H9 (cell line): ENCODE results near the gene HSPA12A. TPM values are rescaled to one million over a fixed set of nuclear protein-coding genes. Genes with fewer than 3 reads are reported as not detected.
A peak's percentile ranks its signal among the peaks of the same experiment; 100 is the strongest.

Source experiments
- DNase-seq: peaks from one replicate; pipeline ENCODE4 v3.0.0-alpha.2; 2017
- H2AFZ ChIP-seq: one replicate; pipeline ENCODE4 v1.6.1; 2013; ENCODE audit warnings: mild to moderate bottlenecking, low read length, control low read depth, moderate library complexity
- H2AK5ac ChIP-seq: 2 replicates; pipeline ENCODE4 v1.6.1; 2013; ENCODE audit warnings: low read length, control low read depth, mixed read lengths; ENCODE audit not compliant: insufficient read length
- H2BK120ac ChIP-seq: one replicate; pipeline ENCODE4 v1.6.1; 2013; ENCODE audit warnings: low read depth, mild to moderate bottlenecking, low read length, control low read depth, inconsistent platforms; ENCODE audit not compliant: poor library complexity, severe bottlenecking
- H2BK12ac ChIP-seq: 2 replicates; pipeline ENCODE4 v1.6.1; 2013; ENCODE audit warnings: low read length, control low read depth, mixed read lengths, low read depth; ENCODE audit not compliant: insufficient read length
- H2BK15ac ChIP-seq: 2 replicates; pipeline ENCODE4 v1.6.1; 2013; ENCODE audit warnings: low read depth, low read length, control low read depth
- H2BK20ac ChIP-seq: one replicate; pipeline ENCODE4 v1.6.1; 2013; ENCODE audit warnings: low read depth, mild to moderate bottlenecking, low read length, control low read depth, inconsistent platforms; ENCODE audit not compliant: poor library complexity, severe bottlenecking
- H2BK5ac ChIP-seq: 2 replicates; pipeline ENCODE4 v1.6.1; 2013; ENCODE audit warnings: low read length, control low read depth, mixed read lengths; ENCODE audit not compliant: insufficient read length
- H3K14ac ChIP-seq: 2 replicates; pipeline ENCODE4 v1.6.1; 2013; ENCODE audit warnings: low read length, control low read depth; ENCODE audit not compliant: insufficient read depth
- H3K18ac ChIP-seq: 2 replicates; pipeline ENCODE4 v1.6.1; 2013; ENCODE audit warnings: low read depth, mild to moderate bottlenecking, mixed read lengths, low read length, control low read depth; ENCODE audit not compliant: insufficient read length
- H3K23ac ChIP-seq: 2 replicates; pipeline ENCODE4 v1.6.1; 2013; ENCODE audit warnings: low read length, control low read depth, mixed read lengths, low read depth; ENCODE audit not compliant: insufficient read length
- H3K23me2 ChIP-seq: 2 replicates; pipeline ENCODE4 v1.6.1; 2013; ENCODE audit warnings: low read depth, mild to moderate bottlenecking, mixed read lengths, low read length, control low read depth; ENCODE audit not compliant: insufficient read length, poor library complexity, severe bottlenecking
- H3K27ac ChIP-seq: 2 replicates; pipeline ENCODE4 v1.5.1; 2013; ENCODE audit warnings: low read length, control low read depth, mixed read lengths, low read depth; ENCODE audit not compliant: insufficient read length
- H3K27me3 ChIP-seq: 2 replicates; pipeline ENCODE4 v1.6.1; 2013; ENCODE audit warnings: low read length, control low read depth, inconsistent platforms; ENCODE audit not compliant: insufficient read depth
- H3K4ac ChIP-seq: 2 replicates; pipeline ENCODE4 v1.6.1; 2013; ENCODE audit warnings: low read depth, mild to moderate bottlenecking, control low read depth, inconsistent platforms, low read length, moderate library complexity
- H3K4me1 ChIP-seq: 2 replicates; pipeline ENCODE4 v1.6.1; 2013; ENCODE audit warnings: low read length, control low read depth, inconsistent platforms; ENCODE audit not compliant: insufficient read depth
- H3K4me2 ChIP-seq: 2 replicates; pipeline ENCODE4 v1.6.1; 2013; ENCODE audit warnings: low read length, control low read depth, mixed read lengths; ENCODE audit not compliant: insufficient read length, insufficient read depth
- H3K56ac ChIP-seq: 2 replicates; pipeline ENCODE4 v1.6.1; 2013; ENCODE audit warnings: low read depth, mild to moderate bottlenecking, mixed read lengths, low read length, control low read depth; ENCODE audit not compliant: insufficient read length
- H3K79me1 ChIP-seq: 2 replicates; pipeline ENCODE4 v1.6.1; 2013; ENCODE audit warnings: low read depth, mild to moderate bottlenecking, moderate library complexity, low read length, control low read depth, inconsistent platforms; ENCODE audit not compliant: insufficient read depth, poor library complexity, severe bottlenecking
- H3K79me2 ChIP-seq: 2 replicates; pipeline ENCODE4 v1.6.1; 2013; ENCODE audit warnings: low read length, control low read depth, inconsistent platforms; ENCODE audit not compliant: insufficient read depth
- H3K9ac ChIP-seq: 2 replicates; pipeline ENCODE4 v1.6.1; 2013; ENCODE audit warnings: low read length, control low read depth, mixed read lengths; ENCODE audit not compliant: insufficient read length; ENCODE audit errors: extremely low read depth
- H3K9me3 ChIP-seq: one replicate; pipeline ENCODE4 v1.6.1; 2013; ENCODE audit warnings: low read depth, low read length, inconsistent platforms; ENCODE audit not compliant: control insufficient read depth
- H3T11ph ChIP-seq: one replicate; pipeline ENCODE4 v1.6.1; 2013; ENCODE audit warnings: mild to moderate bottlenecking, low read length, control low read depth, inconsistent platforms
- H4K20me1 ChIP-seq: one replicate; pipeline ENCODE4 v1.6.1; 2013; ENCODE audit not compliant: control insufficient read depth, insufficient read length, insufficient read depth
- H4K5ac ChIP-seq: 2 replicates; pipeline ENCODE4 v1.6.1; 2013; ENCODE audit warnings: low read depth, mild to moderate bottlenecking, mixed read lengths, low read length, control low read depth; ENCODE audit not compliant: insufficient read length
- H4K8ac ChIP-seq: replicated peaks from 2 replicates; pipeline ENCODE4 v1.6.1; 2013; ENCODE audit warnings: low read length, control low read depth, mixed read lengths, low read depth; ENCODE audit not compliant: insufficient read length
- H4K91ac ChIP-seq: 2 replicates; pipeline ENCODE4 v1.6.1; 2013; ENCODE audit warnings: low read depth, mild to moderate bottlenecking, moderate library complexity, mixed read lengths, low read length, control low read depth; ENCODE audit not compliant: insufficient read length
- H3K27ac Mint-ChIP-seq, 3 experiments: 2 replicates in 2 of 3; 3 replicates in 1 of 3; pipeline ENCODE4 v1.8.0; 2020 to 2021; ENCODE audit warnings: mixed read lengths in 3 of 3, mild to moderate bottlenecking in 1 of 3, moderate library complexity in 1 of 3
- H3K27me3 Mint-ChIP-seq: 2 replicates; pipeline ENCODE4 v1.8.0; 2021; ENCODE audit warnings: low read depth, mild to moderate bottlenecking, moderate library complexity, mixed read lengths
- H3K36me3 Mint-ChIP-seq, 3 experiments: 2 replicates in 2 of 3; 3 replicates in 1 of 3; pipeline ENCODE4 v1.8.0; 2020 to 2021; ENCODE audit warnings: low read depth in 3 of 3, mixed read lengths in 3 of 3; ENCODE audit not compliant: insufficient read depth in 1 of 3
- H3K4me1 Mint-ChIP-seq, 2 experiments: 2 replicates each; pipeline ENCODE4 v1.8.0; 2020; ENCODE audit warnings: mixed read lengths in 2 of 2
- H3K4me3 Mint-ChIP-seq, 2 experiments: 2 replicates in 1 of 2; 3 replicates in 1 of 2; pipeline ENCODE4 v1.8.0; 2020 to 2021; ENCODE audit warnings: mild to moderate bottlenecking in 2 of 2, mixed read lengths in 2 of 2, moderate library complexity in 1 of 2
- H3K9me3 Mint-ChIP-seq, 2 experiments: 2 replicates in 1 of 2; 3 replicates in 1 of 2; pipeline ENCODE4 v1.8.0; 2020; ENCODE audit warnings: mild to moderate bottlenecking in 2 of 2, mixed read lengths in 2 of 2, moderate library complexity in 1 of 2
- CTCF ChIP-seq: fragments of 200-600 bp; sonication (generic); conservative IDR thresholded peaks from 3 replicates; pipeline ENCODE4 v1.8.0; 2021; ENCODE audit warnings: antibody characterized with exemption, mild to moderate bottlenecking
- WGBS: extraction: QIAGEN DNeasy Blood & Tissue Kit; methylation state at CpG from one replicate; pipeline ENCODE4 v1.1.7; 2013; ENCODE audit warnings: missing lambda C conversion rate, low lambda C conversion rate, mixed read lengths; ENCODE audit not compliant: insufficient read length; ENCODE audit errors: extremely low coverage; 5-methylcytosine and 5-hydroxymethylcytosine counted together
- total RNA-seq: library from RNA; stranded (reverse); gene quantifications from 2 replicates; pipeline ENCODE4 v1.2.1, GENCODE V29; 2021

Gene HSPA12A
- total RNA-seq, 1 experiment from 2014 or later, result 3.2 TPM

- peaks cover 0 to 2% of the 10 kb centered on the region in 2 experiments; a peak in 2 of 4 replicates for H3K4me1 Mint-ChIP-seq
- peaks cover 2% of the 10 kb centered on the region for H3K27me3 Mint-ChIP-seq
- no peaks in the 10 kb centered on the region for H3K36me3 Mint-ChIP-seq
- H3K27ac Mint-ChIP-seq, result no peak overlapping the region; a peak in 1 of 7 replicates
- peak; percentile 63 for DNase-seq
- H3K9ac ChIP-seq, result no peak overlapping the region
- H4K8ac ChIP-seq, result no peak overlapping the region
- no peak overlapping the region for H2BK15ac ChIP-seq
- no peak overlapping the region for H3K4ac ChIP-seq
- no peaks in the 10 kb centered on the region for H3K4me1 ChIP-seq
- no peak overlapping the region; a peak in 1 of 5 replicates for H3K4me3 Mint-ChIP-seq
- H4K91ac ChIP-seq, result no peak overlapping the region
- H3K14ac ChIP-seq, result no peak overlapping the region
- H3K79me2 ChIP-seq, result no peaks in the 10 kb centered on the region
- H3K4me2 ChIP-seq, result no peak overlapping the region
- no CpG with 5 or more reads among the region's 4 CpGs for WGBS
- H2BK120ac ChIP-seq, result no peak overlapping the region
- peak; percentile 62 for TF ChIP-seq CTCF
- H2BK5ac ChIP-seq, result no peak overlapping the region
- no peaks in the 10 kb centered on the region for H3K79me1 ChIP-seq
- H3K27ac ChIP-seq, result no peak overlapping the region
- no peaks in the 10 kb centered on the region for H3K9me3 ChIP-seq
- no peak overlapping the region for H4K5ac ChIP-seq
- H2BK12ac ChIP-seq, result no peak overlapping the region
- H3K23me2 ChIP-seq, result no peaks in the 10 kb centered on the region
- no peak overlapping the region for H2AK5ac ChIP-seq
- H3K18ac ChIP-seq, result no peak overlapping the region
- no peaks in the 10 kb centered on the region for H4K20me1 ChIP-seq
- no peak overlapping the region for H2AFZ ChIP-seq
- no peak overlapping the region for H2BK20ac ChIP-seq
- peaks cover 0 to 3% of the 10 kb centered on the region in 2 experiments; a peak in 2 of 5 replicates for H3K9me3 Mint-ChIP-seq
- no peak overlapping the region for H3K23ac ChIP-seq
- no peaks in the 10 kb centered on the region for H3K27me3 ChIP-seq
- H3K56ac ChIP-seq, result no peak overlapping the region
- no peak overlapping the region for H3T11ph ChIP-seq
Measured at GRCh38 chr10:116654816-116655215, 87.5 kb downstream of the HSPA12A start.
